ENCODE data around the gene CT47C1. TPM values are rescaled to one million over a fixed set of nuclear protein-coding genes. Genes with fewer than 3 reads are reported as not detected.
"Not testable (repeated sequence)": the region's sequence is repeated elsewhere in the genome, so short reads cannot be mapped to it uniquely, and the experiment has no call there.

Gene CT47C1
- not detected in 2 replicates for total RNA-seq

GRCh38 chrX:119072744-119073143, at the start of gene CT47C1:
Gene CT47C1 (plus strand): TSS chrX:119072993. CDS start chrX:119073226, 233 bp downstream.
- DNase-seq: no peak
- no peak within 1 kb of the TSS for H3K27ac Mint-ChIP-seq
- H3K27me3 Mint-ChIP-seq: no peaks in the 10 kb centered on the region
- no peaks in the 10 kb centered on the region for H3K4me1 Mint-ChIP-seq
- H3K4me3 Mint-ChIP-seq: no peak within 1 kb of the TSS
- intact Hi-C loops (cut with micrococcal nuclease): no loop called here
- no peaks in the 10 kb centered on the region for H3K36me3 Mint-ChIP-seq (ENCODE audit: low read depth)
- no peaks in the 10 kb centered on the region for H3K9me3 Mint-ChIP-seq

DNA sequence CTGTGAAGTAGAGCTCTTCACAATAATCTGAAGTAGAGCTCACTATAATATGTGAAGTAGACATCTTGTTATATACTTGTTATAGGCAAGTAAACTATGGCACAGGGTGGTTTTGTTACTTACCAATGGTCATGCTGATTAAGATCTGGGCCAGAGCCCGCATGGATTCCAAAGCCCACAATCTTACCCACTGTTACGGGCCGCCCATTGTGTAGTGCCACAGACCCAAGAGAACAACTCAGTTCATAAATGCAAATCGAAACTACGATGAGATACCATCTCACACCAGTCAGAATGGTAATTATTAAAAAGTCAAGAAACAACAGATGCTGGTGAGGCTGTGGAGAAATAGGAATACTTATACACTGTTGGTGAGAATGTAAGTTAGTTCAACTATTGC, 46.9 kb upstream of the CT47C1 start:
- no peak overlapping the region for H3K4me3 Mint-ChIP-seq
- H3K27me3 Mint-ChIP-seq: no peaks in the 10 kb centered on the region
- no peak for DNase-seq
- no peak overlapping the region for H3K27ac Mint-ChIP-seq
- H3K4me1 Mint-ChIP-seq: no peaks in the 10 kb centered on the region
- H3K9me3 Mint-ChIP-seq: no peaks in the 10 kb centered on the region
- no peaks in the 10 kb centered on the region for H3K36me3 Mint-ChIP-seq (ENCODE audit: low read depth)
- intact Hi-C loops (cut with micrococcal nuclease): no loop called here

- H3K4me3 Mint-ChIP-seq; H3K9me3 Mint-ChIP-seq; intact Hi-C loops (cut with micrococcal nuclease); H3K27me3 Mint-ChIP-seq; H3K4me1 Mint-ChIP-seq; DNase-seq; H3K36me3 Mint-ChIP-seq (ENCODE audit: low read depth); H3K27ac Mint-ChIP-seq: not testable (repeated sequence)
Measured at GRCh38 chrX:119026344-119026743, 46.4 kb upstream of the CT47C1 start.

- H3K27ac Mint-ChIP-seq; DNase-seq; H3K9me3 Mint-ChIP-seq; H3K27me3 Mint-ChIP-seq; H3K4me1 Mint-ChIP-seq; H3K4me3 Mint-ChIP-seq; intact Hi-C loops (cut with micrococcal nuclease); H3K36me3 Mint-ChIP-seq (ENCODE audit: low read depth): not testable (repeated sequence)
Measured at GRCh38 chrX:119027960-119028732, 44.6 kb upstream of the CT47C1 start.

- Mint-ChIP-seq H3K4me1 (no peaks in the 10 kb centered on the region), H3K27me3 (no peaks in the 10 kb centered on the region), H3K4me3 (no peak overlapping the region), H3K9me3 (no peaks in the 10 kb centered on the region), H3K36me3 (ENCODE audit: low read depth) (no peaks in the 10 kb centered on the region), H3K27ac (no peak overlapping the region)
- intact Hi-C loops (cut with micrococcal nuclease): no loop called here
- DNase-seq: no peak
Measured at GRCh38 chrX:119028733-119029330, 44.0 kb upstream of the CT47C1 start.

DNA sequence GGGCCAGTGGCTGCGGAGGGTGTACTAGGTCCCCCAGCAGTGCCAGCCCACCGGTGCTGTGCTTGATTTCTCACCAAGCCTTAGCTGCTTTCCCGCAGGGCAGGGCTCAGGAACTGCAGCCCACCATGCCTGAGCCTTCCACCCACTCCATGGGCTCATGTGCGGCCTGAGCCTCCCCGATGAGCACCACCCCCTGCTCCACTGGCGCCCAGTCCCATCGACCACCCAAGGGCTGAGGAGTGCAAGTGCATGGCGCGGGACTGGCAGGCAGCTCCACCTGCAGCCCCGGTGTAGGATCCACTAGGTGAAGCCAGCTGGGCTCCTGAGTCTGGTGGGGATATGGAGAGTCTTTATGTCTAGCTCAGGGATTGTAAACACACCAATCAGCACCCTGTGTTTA, 43.1 kb upstream of the CT47C1 start:
- H3K4me3 Mint-ChIP-seq; H3K4me1 Mint-ChIP-seq; DNase-seq; H3K27ac Mint-ChIP-seq; H3K9me3 Mint-ChIP-seq; H3K36me3 Mint-ChIP-seq (ENCODE audit: low read depth); intact Hi-C loops (cut with micrococcal nuclease); H3K27me3 Mint-ChIP-seq: not testable (repeated sequence)

DNA sequence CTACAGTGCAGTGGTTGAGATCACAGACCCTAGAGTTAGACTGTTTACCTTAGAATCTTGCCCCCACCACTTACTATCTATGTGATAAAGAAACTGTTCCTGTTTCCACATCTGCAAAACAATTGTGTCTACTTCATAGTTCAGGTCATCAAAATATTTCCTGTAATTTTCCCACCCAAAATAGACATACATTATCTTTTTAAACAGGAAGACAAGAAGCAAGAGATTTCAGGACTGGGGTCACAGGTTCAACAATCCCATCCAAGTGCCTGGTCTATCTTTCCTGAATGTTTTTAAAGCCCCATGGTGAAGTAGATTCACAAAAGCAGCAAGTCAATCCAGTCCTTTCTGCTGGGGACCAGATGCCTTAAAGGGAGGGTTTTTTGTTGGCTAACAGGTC, 41.8 kb upstream of the CT47C1 start:
- Mint-ChIP-seq H3K27me3 (no peaks in the 10 kb centered on the region), H3K27ac (no peak overlapping the region), H3K9me3 (no peaks in the 10 kb centered on the region), H3K4me1 (no peaks in the 10 kb centered on the region), H3K36me3 (ENCODE audit: low read depth) (no peaks in the 10 kb centered on the region), H3K4me3 (no peak overlapping the region)
- intact Hi-C loops (cut with micrococcal nuclease): no loop called here
- no peak for DNase-seq

- H3K9me3 Mint-ChIP-seq: no peaks in the 10 kb centered on the region
- no peak overlapping the region for H3K27ac Mint-ChIP-seq
- no peak for DNase-seq
- no peak overlapping the region for H3K4me3 Mint-ChIP-seq
- H3K4me1 Mint-ChIP-seq: no peaks in the 10 kb centered on the region
- intact Hi-C loops (cut with micrococcal nuclease): no loop called here
- no peaks in the 10 kb centered on the region for H3K36me3 Mint-ChIP-seq (ENCODE audit: low read depth)
- no peaks in the 10 kb centered on the region for H3K27me3 Mint-ChIP-seq
Measured at GRCh38 chrX:119036107-119037029, 36.4 kb upstream of the CT47C1 start.

- no peak overlapping the region for H3K27ac Mint-ChIP-seq
- no peaks in the 10 kb centered on the region for H3K9me3 Mint-ChIP-seq
- no peak overlapping the region for H3K4me3 Mint-ChIP-seq
- H3K27me3 Mint-ChIP-seq: no peaks in the 10 kb centered on the region
- no peak for DNase-seq
- intact Hi-C loops (cut with micrococcal nuclease): no loop called here
- H3K4me1 Mint-ChIP-seq: no peaks in the 10 kb centered on the region
- no peaks in the 10 kb centered on the region for H3K36me3 Mint-ChIP-seq (ENCODE audit: low read depth)
Measured at GRCh38 chrX:119040432-119040831, 32.4 kb upstream of the CT47C1 start.

DNA sequence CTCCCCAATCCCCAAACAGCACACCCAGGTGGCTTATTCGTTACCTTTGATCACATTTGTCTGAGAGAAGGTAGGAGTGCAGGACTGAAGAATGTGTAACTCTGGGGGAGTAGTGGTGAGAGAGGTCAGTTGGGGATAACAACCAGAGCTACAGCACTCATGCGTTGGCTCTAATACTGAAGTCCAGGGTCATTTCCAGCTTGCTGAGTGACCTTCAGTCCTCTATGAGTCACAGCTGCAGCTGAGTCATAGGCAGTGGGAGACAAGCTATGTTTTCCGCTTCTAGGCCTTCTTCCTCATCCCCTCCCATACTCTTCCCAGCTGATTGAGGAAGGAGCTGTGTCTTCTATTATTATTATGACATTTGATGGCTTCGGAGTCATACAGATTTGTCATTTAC, 31.6 kb upstream of the CT47C1 start:
- intact Hi-C loops (cut with micrococcal nuclease): no loop called here
- no peaks in the 10 kb centered on the region for H3K9me3 Mint-ChIP-seq
- H3K36me3 Mint-ChIP-seq (ENCODE audit: low read depth): no peaks in the 10 kb centered on the region
- H3K27ac Mint-ChIP-seq: no peak overlapping the region
- H3K27me3 Mint-ChIP-seq: no peaks in the 10 kb centered on the region
- no peak for DNase-seq
- H3K4me1 Mint-ChIP-seq: no peaks in the 10 kb centered on the region
- H3K4me3 Mint-ChIP-seq: no peak overlapping the region

GRCh38 chrX:119042040-119042439, 30.8 kb upstream of the CT47C1 start:
- no peaks in the 10 kb centered on the region for H3K4me1 Mint-ChIP-seq
- DNase-seq: no peak
- H3K27ac Mint-ChIP-seq: no peak overlapping the region
- H3K9me3 Mint-ChIP-seq: no peaks in the 10 kb centered on the region
- H3K4me3 Mint-ChIP-seq: no peak overlapping the region
- no peaks in the 10 kb centered on the region for H3K36me3 Mint-ChIP-seq (ENCODE audit: low read depth)
- intact Hi-C loops (cut with micrococcal nuclease): no loop called here
- no peaks in the 10 kb centered on the region for H3K27me3 Mint-ChIP-seq

- no peak overlapping the region for H3K4me3 Mint-ChIP-seq
Measured at GRCh38 chrX:119042996-119043395, 29.8 kb upstream of the CT47C1 start.

DNA sequence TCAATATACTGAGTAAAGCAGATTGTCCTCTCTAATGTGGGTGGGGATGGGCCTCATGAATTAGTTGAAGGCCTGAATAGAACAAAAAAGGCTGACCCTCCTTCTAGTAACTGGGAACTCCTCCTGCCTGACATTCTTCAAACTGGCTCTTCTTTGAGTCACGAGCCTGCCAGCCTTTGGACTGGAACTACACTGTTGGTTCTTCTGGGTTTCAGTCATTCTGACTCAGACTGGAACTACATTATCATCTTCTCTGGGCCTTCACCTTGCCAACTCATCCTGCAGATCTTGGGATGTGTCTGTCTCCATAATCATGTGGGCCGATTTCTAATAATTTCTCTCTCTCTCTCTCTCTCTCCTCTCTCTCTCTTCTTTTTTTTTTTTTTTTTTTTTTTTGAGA, 26.9 kb upstream of the CT47C1 start:
- no peaks in the 10 kb centered on the region for H3K9me3 Mint-ChIP-seq
- H3K4me3 Mint-ChIP-seq: no peak overlapping the region
- intact Hi-C loops (cut with micrococcal nuclease): no loop called here
- H3K27me3 Mint-ChIP-seq: peaks cover 3% of the 10 kb centered on the region
- H3K27ac Mint-ChIP-seq: no peak overlapping the region
- DNase-seq: no peak
- H3K36me3 Mint-ChIP-seq (ENCODE audit: low read depth): no peaks in the 10 kb centered on the region
- no peaks in the 10 kb centered on the region for H3K4me1 Mint-ChIP-seq

More at GRCh38 chrX:119042996-119043395, 29.8 kb upstream of the CT47C1 start:
- intact Hi-C loops (cut with micrococcal nuclease): no loop called here
- DNase-seq: no peak
- Mint-ChIP-seq H3K36me3 (ENCODE audit: low read depth) (no peaks in the 10 kb centered on the region), H3K4me1 (no peaks in the 10 kb centered on the region), H3K27me3 (no peaks in the 10 kb centered on the region), H3K9me3 (no peaks in the 10 kb centered on the region), H3K27ac (no peak overlapping the region)

DNA sequence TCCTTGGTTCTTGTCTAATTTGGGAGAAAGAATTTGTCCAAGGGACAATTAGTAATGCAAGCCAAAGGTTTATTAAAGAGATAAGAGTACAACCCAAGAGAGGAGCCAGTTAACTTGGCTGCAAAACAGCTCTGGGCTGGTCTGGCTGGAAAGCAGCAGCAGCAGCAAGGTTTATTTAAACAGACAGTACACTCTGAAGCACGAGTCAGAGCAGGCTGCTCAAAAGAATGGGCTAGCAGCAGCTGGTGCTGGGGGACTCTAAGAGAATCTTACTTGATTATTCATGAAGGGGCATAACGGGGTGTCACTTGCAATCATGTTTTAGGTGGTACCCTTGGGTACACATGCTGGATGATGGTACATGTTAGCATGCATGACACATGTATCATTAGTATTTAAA, 17.1 kb upstream of the CT47C1 start:
- H3K4me1 Mint-ChIP-seq: no peaks in the 10 kb centered on the region
- peaks cover 2% of the 10 kb centered on the region for H3K27me3 Mint-ChIP-seq
- no peak overlapping the region for H3K4me3 Mint-ChIP-seq
- H3K27ac Mint-ChIP-seq: no peak overlapping the region
- intact Hi-C loops (cut with micrococcal nuclease): no loop called here
- H3K36me3 Mint-ChIP-seq (ENCODE audit: low read depth): no peaks in the 10 kb centered on the region
- no peaks in the 10 kb centered on the region for H3K9me3 Mint-ChIP-seq
- DNase-seq: no peak

Data from activated CD4-positive, alpha-beta T cell treated with anti-CD3 and anti-CD28 coated beads, Interleukin-2, amount 10 ng/mL, durations not matched to agents 24 days and 14 days (primary cell).